ENCODE results near the gene EML5.

- no peak for TF ChIP-seq POLR2A (IDR thresholded peaks at IDR 0.05; ENCODE audit: low read length)
- no peak for TF ChIP-seq GATA1 (IDR thresholded peaks at IDR 0.05; ENCODE audit: low read depth, low read length)
Measured at GRCh38 chr14:88825078-88825458, 32.3 kb upstream of the EML5 start.
